Central memory CD8-positive, alpha-beta T cell (primary cell): ENCODE measurements around the gene C17orf114.

ENCODE experiments used
- ATAC-seq: fragments of 150-1000 bp; cut with Tn5 transposase; replicated peaks from 2 replicates; pipeline ENCODE4 v1.10.0; 2022; ENCODE audit warnings: mild to moderate bottlenecking, moderate FRiP score, moderate number of reproducible peaks; ENCODE audit not compliant: poor library complexity, severe bottlenecking; ENCODE audit errors: extremely low read depth
- DNase-seq, 2 donors: peaks; one replicate each; pipeline ENCODE4 v3.0.0; 2021; ENCODE audit warnings: low spot score in 2 of 2
- H3K27ac Mint-ChIP-seq: one replicate; pipeline ENCODE4 v1.8.0; 2022; ENCODE audit warnings: low read depth, mild to moderate bottlenecking, moderate library complexity, mixed read lengths
- H3K27me3 Mint-ChIP-seq: one replicate; pipeline ENCODE4 v1.8.0; 2022; ENCODE audit warnings: mixed read lengths
- H3K36me3 Mint-ChIP-seq: one replicate; pipeline ENCODE4 v1.8.0; 2022; ENCODE audit warnings: mild to moderate bottlenecking, moderate library complexity, mixed read lengths; ENCODE audit not compliant: insufficient read depth
- H3K4me1 Mint-ChIP-seq: one replicate; pipeline ENCODE4 v1.8.0; 2022; ENCODE audit warnings: mixed read lengths
- H3K4me3 Mint-ChIP-seq: one replicate; pipeline ENCODE4 v1.8.0; 2022; ENCODE audit warnings: mild to moderate bottlenecking, moderate library complexity, mixed read lengths
- H3K9me3 Mint-ChIP-seq: one replicate; pipeline ENCODE4 v1.8.0; 2022; ENCODE audit warnings: mixed read lengths

C17orf114 gene

GRCh38 chr17:4789701-4789950 lies 12.5 kb downstream of the C17orf114 start:
- peak overlapping the region; percentile 83 for H3K27ac Mint-ChIP-seq
- H3K27me3 Mint-ChIP-seq, result peaks cover 24% of the 10 kb centered on the region
- no peak for ATAC-seq
- peaks cover 30% of the 10 kb centered on the region for H3K4me1 Mint-ChIP-seq
- DNase-seq, result no peak
- H3K4me3 Mint-ChIP-seq, result peak overlapping the region; percentile 86
- peaks cover 6% of the 10 kb centered on the region for H3K36me3 Mint-ChIP-seq
- no peaks in the 10 kb centered on the region for H3K9me3 Mint-ChIP-seq

GRCh38 chr17:4788807-4789700 lies 13.1 kb downstream of the C17orf114 start, which contains the start of gene GLTPD2:
TSS of gene GLTPD2 (plus strand) at chr17:4788964. CDS start at chr17:4789012, 48 bp downstream.
- peaks cover 6% of the 10 kb centered on the region for H3K36me3 Mint-ChIP-seq

GRCh38 chr17:4788159-4788806 lies 13.8 kb downstream of the C17orf114 start:
- Mint-ChIP-seq H3K4me3 (peak overlapping the region; percentile 59), H3K36me3 (peaks cover 6% of the 10 kb centered on the region), H3K4me1 (peaks cover 30% of the 10 kb centered on the region), H3K27me3 (peaks cover 38% of the 10 kb centered on the region), H3K9me3 (no peaks in the 10 kb centered on the region), H3K27ac (peak overlapping the region; percentile 84)
- ATAC-seq (no peak), DNase-seq (no peak)

More at GRCh38 chr17:4788807-4789700, 13.1 kb downstream of the C17orf114 start, which contains the start of gene GLTPD2:
- peaks cover 30% of the 10 kb centered on the region for H3K27me3 Mint-ChIP-seq
- ATAC-seq (no peak), DNase-seq (no peak)
- H3K27ac Mint-ChIP-seq, result peak within 1 kb of the TSS; percentile 84
- no peaks in the 10 kb centered on the region for H3K9me3 Mint-ChIP-seq
- H3K4me3 Mint-ChIP-seq, result peak within 1 kb of the TSS; percentile 86
- peaks cover 30% of the 10 kb centered on the region for H3K4me1 Mint-ChIP-seq

GRCh38 chr17:4786516-4786915 lies 15.6 kb downstream of the C17orf114 start:
- ATAC-seq (no peak), DNase-seq (no peak)
- no peak overlapping the region for H3K4me3 Mint-ChIP-seq
- peaks cover 37% of the 10 kb centered on the region for H3K4me1 Mint-ChIP-seq
- peaks cover 48% of the 10 kb centered on the region for H3K27me3 Mint-ChIP-seq
- H3K36me3 Mint-ChIP-seq, result peaks cover 6% of the 10 kb centered on the region
- no peaks in the 10 kb centered on the region for H3K9me3 Mint-ChIP-seq
- H3K27ac Mint-ChIP-seq, result no peak overlapping the region

GRCh38 chr17:4786106-4786511 lies 16.0 kb downstream of the C17orf114 start, which contains the start of gene VMO1:
TSS of gene VMO1 (minus strand) at chr17:4786364. CDS start at chr17:4786352, 12 bp downstream.
- H3K36me3 Mint-ChIP-seq, result peaks cover 6% of the 10 kb centered on the region
- no peak within 1 kb of the TSS for H3K4me3 Mint-ChIP-seq
- no peak within 1 kb of the TSS for H3K27ac Mint-ChIP-seq
- ATAC-seq, result no peak
- peaks cover 48% of the 10 kb centered on the region for H3K27me3 Mint-ChIP-seq
- H3K4me1 Mint-ChIP-seq, result peaks cover 33% of the 10 kb centered on the region
- no peak for DNase-seq
- H3K9me3 Mint-ChIP-seq, result no peaks in the 10 kb centered on the region

- Mint-ChIP-seq H3K36me3 (peaks cover 7% of the 10 kb centered on the region), H3K4me3 (no peak overlapping the region), H3K4me1 (peaks cover 27% of the 10 kb centered on the region), H3K9me3 (no peaks in the 10 kb centered on the region), H3K27me3 (peaks cover 53% of the 10 kb centered on the region), H3K27ac (no peak overlapping the region)
- DNase-seq (no peak), ATAC-seq (no peak)
Observed at GRCh38 chr17:4785311-4786105, 16.6 kb downstream of the C17orf114 start.

GRCh38 chr17:4782652-4783051 lies 19.5 kb downstream of the C17orf114 start:
- no peak for ATAC-seq
- H3K4me3 Mint-ChIP-seq, result no peak overlapping the region
- H3K36me3 Mint-ChIP-seq, result peaks cover 2% of the 10 kb centered on the region
- peaks cover 24% of the 10 kb centered on the region for H3K4me1 Mint-ChIP-seq
- no peak for DNase-seq
- H3K27ac Mint-ChIP-seq, result no peak overlapping the region
- H3K27me3 Mint-ChIP-seq, result peaks cover 69% of the 10 kb centered on the region
- H3K9me3 Mint-ChIP-seq, result no peaks in the 10 kb centered on the region

GRCh38 chr17:4780325-4780955 lies 21.7 kb downstream of the C17orf114 start:
- H3K4me1 Mint-ChIP-seq, result peaks cover 10% of the 10 kb centered on the region
- H3K4me3 Mint-ChIP-seq, result no peak overlapping the region
- no peak overlapping the region for H3K27ac Mint-ChIP-seq
- H3K27me3 Mint-ChIP-seq, result peaks cover 54% of the 10 kb centered on the region
- no peak for ATAC-seq
- no peak for DNase-seq
- H3K36me3 Mint-ChIP-seq, result peaks cover 2% of the 10 kb centered on the region
- H3K9me3 Mint-ChIP-seq, result no peaks in the 10 kb centered on the region

- no peaks in the 10 kb centered on the region for H3K9me3 Mint-ChIP-seq
Observed at GRCh38 chr17:4777969-4778760, 24.0 kb downstream of the C17orf114 start.

GRCh38 chr17:4772235-4772613 lies 29.9 kb downstream of the C17orf114 start:
- H3K9me3 Mint-ChIP-seq, result no peaks in the 10 kb centered on the region
- H3K36me3 Mint-ChIP-seq, result no peaks in the 10 kb centered on the region
- peaks cover 7% of the 10 kb centered on the region for H3K4me1 Mint-ChIP-seq

More at GRCh38 chr17:4777969-4778760, 24.0 kb downstream of the C17orf114 start:
- H3K27me3 Mint-ChIP-seq, result peaks cover 32% of the 10 kb centered on the region
- no peak overlapping the region for H3K4me3 Mint-ChIP-seq
- ATAC-seq (no peak), DNase-seq (no peak)
- no peak overlapping the region for H3K27ac Mint-ChIP-seq
- peaks cover 2% of the 10 kb centered on the region for H3K36me3 Mint-ChIP-seq
- peaks cover 7% of the 10 kb centered on the region for H3K4me1 Mint-ChIP-seq

GRCh38 chr17:4771519-4772234 lies 30.5 kb downstream of the C17orf114 start, which contains the start of gene TM4SF5:
TSS of gene TM4SF5 (plus strand) at chr17:4771886. CDS start at chr17:4771923, 37 bp downstream.
- Mint-ChIP-seq H3K4me1 (peaks cover 7% of the 10 kb centered on the region), H3K27ac (no peak within 1 kb of the TSS), H3K4me3 (no peak within 1 kb of the TSS), H3K9me3 (no peaks in the 10 kb centered on the region), H3K27me3 (peaks cover 14% of the 10 kb centered on the region), H3K36me3 (no peaks in the 10 kb centered on the region)
- DNase-seq (no peak), ATAC-seq (no peak)

More at GRCh38 chr17:4772235-4772613, 29.9 kb downstream of the C17orf114 start:
- ATAC-seq (no peak), DNase-seq (no peak)
- Mint-ChIP-seq H3K27ac (no peak overlapping the region), H3K27me3 (peaks cover 14% of the 10 kb centered on the region), H3K4me3 (no peak overlapping the region)
